HT1080 (cell line): ENCODE data around the gene TLE5. TPM values are rescaled to one million over a fixed set of nuclear protein-coding genes. Genes with fewer than 3 reads are reported as not detected.
"Not testable (repeated sequence)": the region's sequence is repeated elsewhere in the genome, so short reads cannot be mapped to it uniquely, and the experiment has no call there.

Experiments
- DNase-seq: peaks from one replicate; pipeline ENCODE4 v3.0.0-alpha.2; 2015; ENCODE audit warnings: low read depth
- total RNA-seq: library from RNA; depleted of rRNA; stranded (reverse); fragments of >200 nt; shearing (Covaris generic); gene quantifications from 2 replicates; pipeline ENCODE4 v1.2.3, GENCODE V29; 2014

TLE5 gene
- total RNA-seq, 1 experiment from 2014 or later, result 289 TPM

DNA sequence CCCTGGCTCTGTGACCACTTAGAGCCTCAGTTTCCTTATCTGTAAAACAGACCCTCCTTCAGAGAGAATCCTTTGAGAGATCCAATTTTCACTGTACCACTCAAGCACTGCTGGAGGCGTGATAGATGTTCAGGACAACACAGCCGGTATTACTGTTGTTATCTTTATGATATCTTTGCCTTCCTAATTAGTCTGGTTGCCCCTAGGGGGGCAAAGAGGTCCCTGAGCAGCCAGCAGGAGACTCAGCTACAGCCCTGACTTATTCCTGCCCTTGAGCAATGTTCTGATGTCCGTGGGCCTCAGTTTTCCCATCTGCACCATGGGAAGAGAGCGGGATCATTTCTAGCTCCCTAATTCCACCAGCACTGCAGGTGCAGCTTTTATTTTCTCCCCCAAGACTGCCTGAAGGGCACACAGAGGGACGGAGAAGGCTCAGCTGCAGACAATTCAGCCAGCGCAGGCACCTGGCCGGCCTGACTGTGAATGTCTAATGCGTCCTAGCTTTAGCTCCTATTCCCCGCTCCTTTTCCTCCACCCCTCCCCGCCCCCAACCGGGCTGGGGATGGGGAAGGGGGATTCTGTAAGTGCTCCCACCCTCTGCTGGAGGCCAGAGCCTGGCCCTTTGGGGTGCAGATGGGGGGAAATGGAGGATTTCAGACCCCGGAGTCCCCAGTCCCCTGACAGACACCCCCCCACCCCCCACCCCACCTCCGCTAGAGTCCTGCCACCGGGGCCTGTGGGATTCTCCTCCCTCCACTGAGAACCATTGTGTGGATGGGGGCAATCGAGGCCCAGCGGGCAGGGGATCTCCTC, 16.2 kb downstream of the TLE5 start:
- DNase-seq, result no peak

DNA sequence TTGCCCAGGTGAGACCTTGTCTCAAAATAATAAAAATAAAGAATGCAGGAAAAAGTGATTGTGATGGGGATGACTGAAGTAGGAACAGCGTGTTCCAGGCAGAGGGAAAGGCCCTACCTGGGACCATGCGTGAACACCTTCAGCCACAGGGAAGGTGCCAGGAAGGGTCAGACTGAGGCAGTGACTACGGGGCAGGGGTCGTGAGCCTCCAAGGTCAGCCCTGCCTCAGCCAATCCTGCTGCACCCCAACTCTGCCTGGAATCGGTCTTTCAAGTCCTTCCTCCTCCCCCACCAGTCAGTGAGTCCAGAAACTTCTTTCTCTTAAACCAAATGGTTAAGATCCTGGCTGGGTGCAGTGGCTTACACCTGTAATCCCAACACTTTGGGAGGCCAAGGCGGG, 17.1 kb downstream of the TLE5 start:
- no peak for DNase-seq

DNA sequence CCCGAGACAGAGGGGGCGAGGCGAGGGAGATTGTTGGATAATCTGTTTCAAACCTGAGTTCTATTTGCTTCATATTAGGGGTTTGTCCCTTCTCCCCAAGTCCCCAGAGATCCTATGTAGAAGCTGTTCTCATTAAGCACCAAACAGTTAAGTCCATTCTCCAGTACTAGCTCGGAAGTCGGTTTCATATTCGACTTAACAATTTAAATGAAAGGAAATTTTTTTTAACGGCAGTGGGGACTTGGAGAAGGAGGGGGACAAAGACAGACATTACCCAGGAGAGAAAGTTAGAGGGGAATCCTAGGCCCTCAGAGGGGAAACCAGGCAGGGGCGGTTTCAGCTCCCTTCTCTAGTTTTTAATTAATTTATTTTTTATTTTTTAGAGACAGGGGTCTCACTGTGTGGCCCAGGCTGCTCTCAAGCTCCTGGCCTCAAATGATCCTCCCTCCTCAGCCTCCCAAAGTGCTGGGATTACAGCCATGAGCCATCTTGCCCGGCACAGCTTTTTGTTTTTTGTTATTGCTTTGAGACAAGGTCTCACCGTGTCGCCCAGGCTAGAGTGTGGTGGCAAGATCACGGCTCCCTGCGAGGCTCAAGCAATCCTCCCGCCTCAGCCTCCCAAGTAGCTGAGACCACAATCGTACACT, 19.6 kb downstream of the TLE5 start:
- no peak for DNase-seq

DNA sequence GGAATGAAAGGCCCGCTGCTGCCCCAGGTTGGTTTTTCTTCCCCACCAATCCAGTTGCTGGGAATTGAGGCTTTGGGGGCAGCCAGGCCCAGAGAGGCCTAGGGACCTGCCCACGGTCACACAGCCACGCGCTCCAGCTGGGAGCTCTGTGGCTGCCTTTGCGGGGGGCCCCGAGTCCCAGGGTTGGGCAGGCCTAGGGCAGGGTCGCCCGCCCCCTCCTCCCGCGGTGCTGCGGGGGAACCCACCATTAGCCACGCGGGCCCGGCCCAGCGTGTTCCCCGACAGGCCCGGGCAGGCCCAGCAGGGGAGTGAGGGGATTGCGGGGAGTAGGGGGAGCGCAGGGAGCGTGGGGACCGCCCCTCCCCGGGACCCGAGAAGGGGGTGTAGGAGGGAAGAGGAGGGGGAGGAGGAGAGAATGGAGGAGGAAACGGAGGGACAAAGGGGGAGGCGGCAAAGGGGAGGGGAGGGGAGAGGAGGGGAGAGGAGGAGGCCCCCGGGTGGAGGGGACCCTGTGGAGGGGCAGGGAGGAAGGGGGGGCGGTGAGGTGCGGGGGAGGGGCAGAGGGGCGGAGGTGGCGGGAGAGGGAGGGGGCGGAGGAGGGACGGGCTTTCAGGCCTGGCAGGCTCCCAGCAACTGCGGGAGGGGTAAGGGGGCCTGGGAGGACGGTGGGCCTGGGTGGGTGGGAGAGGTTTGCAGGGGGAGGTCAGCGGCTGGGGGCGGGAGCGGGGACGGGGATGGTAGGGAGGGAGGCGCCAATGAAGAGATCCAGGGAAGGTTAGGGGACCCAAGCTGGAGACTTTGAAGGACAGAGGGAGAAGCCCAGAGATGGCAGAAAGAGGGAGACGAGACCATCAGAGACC, 20.3 kb downstream of the TLE5 start:
- no peak for DNase-seq

DNA sequence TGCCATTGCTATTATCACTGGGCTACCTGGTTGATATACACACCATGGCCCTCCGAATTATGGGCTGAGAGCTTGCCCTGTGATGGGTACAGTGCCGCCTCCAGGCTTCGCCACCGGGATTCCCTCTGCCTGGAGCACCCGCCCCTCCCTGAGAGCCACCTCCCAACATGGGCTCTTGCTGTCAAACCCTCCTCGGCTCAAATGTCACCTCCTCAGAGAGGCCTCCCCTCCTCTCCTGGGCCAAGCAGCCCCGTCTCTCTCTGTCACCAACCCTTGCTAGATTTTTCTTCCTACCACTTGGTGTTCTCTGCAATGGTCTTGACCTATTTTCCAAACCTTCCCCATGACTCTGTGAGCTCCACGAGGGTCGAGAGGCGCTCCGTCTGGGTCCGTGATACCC, 21.0 kb downstream of the TLE5 start:
- DNase-seq, result no peak

DNA sequence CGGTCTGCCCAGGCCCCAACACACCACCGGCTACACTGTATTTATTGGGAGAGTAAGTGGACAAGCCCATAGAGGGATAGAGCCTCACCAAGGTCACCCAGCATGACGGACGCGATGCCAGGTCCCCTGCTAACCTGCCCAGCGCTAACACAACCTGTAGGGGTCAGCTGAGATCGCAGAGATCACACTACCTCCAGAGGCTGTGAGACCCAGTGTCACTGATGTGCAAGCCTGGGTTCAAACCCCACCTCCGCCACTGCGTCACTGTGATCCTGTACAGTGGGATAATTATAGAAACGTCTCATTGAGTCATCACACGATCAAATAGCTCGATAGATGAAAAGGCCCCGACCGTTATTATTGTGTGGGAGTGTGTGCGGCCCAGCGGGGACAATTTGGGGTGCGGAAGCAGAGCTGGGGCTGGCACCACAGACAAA, 22.6 kb downstream of the TLE5 start:
- no peak for DNase-seq

DNA sequence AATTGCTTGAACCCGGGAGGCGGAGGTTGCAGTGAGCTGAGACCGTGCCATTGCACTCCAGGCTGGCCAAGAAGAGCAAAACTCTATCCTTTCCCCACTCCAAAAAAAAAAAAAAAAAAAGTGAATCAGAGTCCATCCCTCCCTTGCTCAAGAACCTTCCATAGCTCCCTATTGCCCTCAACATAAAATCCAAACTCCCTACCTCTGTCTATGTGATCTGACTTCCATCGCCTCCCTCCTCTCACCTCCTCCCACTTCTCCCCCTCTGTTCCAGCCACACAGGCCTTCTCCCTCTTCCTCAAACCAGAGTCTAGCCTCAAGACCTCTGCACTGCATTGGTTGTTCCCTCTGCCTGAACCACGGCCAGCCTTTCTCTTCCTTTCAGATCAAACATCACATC, 23.2 kb downstream of the TLE5 start:
- DNase-seq, result no peak

DNA sequence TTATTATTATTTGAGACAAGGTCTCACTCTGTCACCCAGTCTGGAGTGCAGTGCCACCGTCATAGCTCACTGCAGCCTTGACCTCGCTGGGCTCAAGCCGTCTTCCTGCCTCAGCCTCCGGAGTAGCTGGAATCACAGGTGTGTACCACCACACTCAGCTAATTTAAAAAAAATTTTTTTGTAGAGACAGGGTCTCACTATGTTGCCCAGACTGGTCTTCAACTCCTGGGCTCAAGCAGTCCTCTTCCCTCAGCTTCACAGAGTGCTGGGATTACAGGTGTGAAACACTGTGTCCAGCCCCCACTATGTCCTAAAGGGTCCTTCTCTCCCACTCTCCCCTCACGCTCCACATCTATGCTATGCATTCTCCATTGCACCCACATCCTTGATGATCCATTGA, 24.1 kb downstream of the TLE5 start:
- DNase-seq, result no peak

DNA sequence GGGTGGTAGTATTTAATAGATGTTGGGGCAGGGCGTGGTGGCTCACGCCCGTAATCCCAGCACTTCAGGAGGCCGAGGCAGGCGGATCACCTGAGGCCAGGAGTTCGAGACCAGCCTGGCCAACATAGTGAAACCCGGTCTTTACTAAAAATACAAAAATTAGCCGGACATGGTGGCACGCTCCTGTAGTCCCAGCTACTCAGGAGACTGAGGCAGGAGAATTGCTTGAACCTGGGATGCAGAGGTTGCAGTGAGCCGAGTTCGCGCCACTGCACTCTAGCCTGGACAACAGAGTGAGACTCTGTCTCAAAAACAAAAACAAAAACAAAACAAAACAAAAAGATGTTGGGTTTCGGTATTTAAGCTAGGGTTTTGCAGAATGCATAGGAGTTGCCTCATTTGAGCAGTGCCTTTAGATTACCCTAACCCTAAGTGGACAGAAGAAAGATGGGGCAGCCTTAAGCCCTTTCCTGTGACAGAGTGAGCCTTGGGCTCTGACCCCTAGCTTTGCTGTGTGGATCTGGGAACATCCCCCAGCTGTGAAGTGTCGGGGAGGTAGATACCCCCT, 25.2 kb downstream of the TLE5 start:
- DNase-seq, result not testable (repeated sequence)

DNA sequence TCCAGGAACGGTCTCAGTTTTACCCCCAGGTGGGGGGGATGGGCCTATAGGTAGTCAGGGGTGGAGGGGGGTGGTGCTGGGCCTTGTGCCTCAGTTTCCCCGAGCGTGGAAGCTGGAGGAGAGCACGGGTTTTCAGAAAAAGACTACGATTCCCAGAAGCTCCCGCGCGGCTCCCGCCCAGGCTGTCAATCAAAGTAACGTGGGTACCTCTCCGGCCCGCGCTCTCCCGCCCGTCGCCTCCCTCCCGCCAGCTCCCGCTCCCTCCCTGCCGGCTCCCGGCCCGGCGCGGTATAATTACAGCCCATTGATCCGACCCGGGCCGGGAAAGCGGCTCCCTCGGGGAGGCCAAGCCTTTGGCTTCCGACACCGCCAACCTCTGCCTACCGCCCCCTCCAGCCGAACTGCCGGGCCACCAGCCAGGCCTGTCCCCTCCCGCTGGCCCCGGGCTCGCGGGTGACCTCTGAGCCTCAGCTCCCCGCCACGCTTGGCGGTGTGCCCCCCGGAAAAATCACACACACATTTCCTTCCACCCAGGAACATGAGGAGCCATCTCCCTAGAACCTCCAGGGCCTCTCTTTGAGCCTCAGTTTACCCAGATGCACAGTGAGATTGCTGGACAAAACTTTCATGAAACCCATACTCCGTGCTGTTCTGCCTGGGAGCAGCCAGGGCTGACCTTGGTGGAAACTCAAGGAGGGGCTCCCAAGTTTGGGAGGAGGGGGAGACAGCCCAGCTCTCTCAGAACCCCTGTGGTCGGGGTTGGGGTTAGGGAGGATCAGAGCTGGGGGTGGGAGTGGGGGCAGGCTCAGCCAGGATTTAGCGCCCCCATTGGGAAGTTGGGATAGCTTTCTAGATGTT, 25.9 kb downstream of the TLE5 start:
- peak; percentile 83 for DNase-seq

DNA sequence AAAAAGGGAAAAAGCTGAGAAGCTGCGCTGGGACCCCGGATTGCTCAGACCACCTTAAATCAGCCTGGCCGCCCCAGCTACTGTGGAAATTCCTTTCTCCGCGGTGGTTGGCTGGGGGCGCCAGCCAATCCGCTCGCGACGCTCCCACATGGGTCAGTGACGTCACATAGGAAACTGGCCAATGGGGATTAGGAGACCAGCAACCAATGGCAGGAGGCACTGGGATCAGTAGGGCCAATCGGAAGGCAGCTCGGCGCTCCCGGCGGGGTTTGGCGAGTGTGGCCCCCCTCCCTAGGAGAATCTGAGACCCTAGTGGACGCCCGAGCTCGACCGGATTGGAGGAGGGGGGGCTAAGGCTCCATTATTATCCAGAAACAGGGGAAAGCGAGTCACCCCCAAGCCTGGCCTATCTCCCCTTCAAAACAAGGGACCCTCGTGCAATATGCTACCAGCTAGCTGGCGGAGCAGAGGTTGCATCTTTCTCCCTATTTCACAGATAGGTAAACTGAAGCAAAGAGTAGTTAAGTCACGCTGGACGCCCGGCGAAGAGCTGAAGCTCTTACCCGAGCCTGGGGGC, 26.7 kb downstream of the TLE5 start:
- peak; percentile 98 for DNase-seq

DNA sequence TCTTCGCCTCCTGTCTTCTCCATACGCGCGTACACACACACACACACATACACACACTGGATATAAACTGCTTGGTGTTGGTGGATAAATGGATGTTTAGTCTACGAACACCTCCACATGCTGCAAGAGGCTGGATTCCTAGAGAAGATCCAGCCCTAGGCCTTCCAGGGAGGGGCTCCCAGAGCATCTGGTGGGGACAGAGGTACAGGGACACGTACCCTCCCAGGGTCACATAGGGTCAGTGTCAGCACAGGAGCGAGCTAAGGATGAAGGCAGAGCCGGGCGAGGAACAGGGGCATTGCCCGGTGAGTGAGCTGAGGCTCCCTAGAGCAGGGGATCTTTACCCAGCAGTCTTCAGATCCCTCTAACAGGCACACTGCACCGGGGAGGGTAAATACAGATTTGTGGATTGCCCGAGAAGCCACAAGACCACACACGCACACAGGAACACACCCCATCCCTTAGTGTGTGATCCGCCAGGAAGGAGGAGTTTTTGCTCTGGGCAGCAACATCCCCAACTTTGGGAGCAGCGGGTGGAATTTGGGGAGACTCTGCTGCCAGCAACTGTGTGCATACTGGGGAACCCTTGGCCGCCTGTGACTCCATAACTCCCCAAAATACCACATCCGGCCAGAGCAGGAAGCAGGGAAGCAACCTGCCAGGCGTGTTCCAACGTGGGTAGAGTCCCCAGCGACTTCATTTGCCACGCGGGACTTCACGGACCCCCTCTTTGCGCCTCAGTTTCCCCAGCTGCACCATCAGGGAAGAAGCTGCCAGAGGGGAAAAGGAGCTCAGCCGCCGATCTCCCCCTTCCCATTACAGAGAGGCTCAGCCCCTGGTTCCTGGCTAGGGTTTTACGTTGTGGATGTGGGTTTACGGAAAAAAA, 27.4 kb downstream of the TLE5 start:
- DNase-seq, result peak; percentile 24

DNA sequence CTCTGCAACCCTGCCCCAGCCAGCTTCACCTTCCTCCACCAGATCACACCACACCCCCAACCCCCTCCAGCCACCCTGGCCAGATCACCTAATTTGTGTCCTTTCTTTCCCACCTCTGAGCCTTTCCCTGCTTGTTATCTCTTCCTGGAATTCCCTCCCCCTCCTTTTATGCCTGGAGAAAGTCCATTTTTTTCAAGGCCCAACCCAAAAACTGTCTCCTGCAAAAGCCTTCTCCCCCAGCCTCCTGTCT, 28.0 kb downstream of the TLE5 start:
- no peak for DNase-seq

DNA sequence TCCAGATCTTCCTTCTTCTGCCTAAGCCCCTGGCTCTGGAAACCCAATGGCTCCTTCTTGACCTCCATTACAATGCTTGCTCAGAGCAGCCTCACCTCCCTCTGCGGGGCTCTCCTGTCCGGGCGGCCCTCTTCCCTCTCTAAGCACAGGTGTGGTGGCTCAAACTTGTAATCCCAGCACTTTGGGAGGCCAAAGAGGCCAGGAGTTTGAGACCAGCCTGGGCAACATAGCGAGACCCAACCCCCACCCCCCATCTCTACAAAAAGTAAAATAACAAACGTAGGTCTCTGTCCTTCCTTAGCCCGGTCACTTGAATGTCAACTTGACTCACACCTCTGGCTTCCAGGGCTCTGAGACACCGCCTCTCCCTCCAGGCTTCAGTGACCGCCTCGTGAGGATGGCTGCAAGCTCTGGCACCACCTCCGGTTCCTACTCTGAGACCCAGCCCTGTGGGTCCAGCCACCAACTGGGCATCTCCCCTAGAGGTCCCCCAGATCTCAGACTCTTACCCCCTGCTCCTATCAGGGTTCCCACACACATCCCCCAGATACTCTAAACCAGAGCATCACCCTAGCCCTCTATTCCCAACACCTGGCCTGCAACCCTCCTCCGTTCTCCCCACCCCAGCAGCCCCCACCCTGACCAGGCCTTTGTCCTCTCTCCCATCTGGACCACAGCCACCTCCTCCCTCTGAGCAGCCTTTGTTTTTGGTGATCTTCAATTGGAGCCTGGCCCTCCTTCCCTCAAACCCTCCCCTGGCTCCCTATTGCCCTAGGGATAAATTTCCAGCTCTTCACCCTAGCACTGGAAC, 28.5 kb downstream of the TLE5 start:
- DNase-seq, result no peak

DNA sequence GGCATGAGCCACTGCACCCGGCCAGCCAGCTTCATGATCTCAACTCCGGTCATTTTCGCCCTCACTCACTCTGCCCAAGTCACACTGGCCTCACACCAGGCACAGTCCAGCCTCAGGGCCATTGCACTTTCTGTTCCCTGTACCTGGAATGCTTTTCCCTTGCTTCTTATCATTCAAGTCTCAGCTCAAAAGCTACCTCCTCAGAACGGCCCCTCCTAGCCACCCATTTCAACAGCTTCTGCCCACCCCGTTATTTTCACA, 30.8 kb downstream of the TLE5 start:
- no peak for DNase-seq

DNA sequence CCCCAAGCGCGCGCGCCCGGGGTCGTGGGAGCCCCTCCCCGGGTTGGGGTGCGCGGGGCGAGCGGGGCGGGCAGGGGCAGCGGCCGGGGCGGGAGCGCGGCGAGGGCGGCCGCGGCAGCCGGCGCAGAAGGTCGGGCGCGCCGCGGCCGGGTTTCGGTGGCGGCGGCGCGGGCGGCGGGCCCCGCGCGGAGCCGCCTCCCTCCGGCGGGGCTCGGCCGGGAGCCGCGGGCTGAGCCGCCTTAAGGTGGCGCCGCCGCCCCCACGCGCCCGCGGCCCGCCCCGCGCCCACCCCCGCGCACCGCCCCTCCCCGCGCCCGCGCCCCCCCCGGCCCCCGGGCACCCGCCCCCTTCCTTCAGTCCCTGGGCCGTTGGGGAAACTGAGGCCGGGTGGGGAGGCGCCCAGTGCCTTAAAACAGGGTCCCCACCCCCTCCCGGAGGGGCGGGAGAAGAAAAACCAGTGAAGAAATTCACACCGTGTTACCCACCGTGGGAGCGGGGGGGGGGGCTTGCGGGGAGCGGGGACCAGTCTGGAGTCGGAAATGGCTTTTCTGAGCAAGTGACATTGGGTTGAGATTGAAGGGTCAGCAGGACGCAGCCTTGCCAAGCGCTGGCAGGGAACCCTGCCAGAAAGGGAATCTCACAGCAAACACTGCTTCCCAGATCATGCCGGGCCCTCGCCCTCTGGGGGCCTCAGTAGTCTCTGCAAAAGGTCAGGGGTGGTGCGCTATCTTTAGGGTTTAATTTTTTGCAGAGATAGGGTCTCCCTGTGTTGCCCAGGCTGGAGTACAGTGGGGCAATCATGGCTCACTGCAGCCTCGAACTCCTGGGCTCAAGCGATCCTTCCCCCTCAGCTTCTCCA, 33.0 kb downstream of the TLE5 start, which contains the start of gene TLE2:
Gene TLE2, minus strand, starts transcription at position 216 of the 859 bp plus-strand sequence. CDS start 376 bp downstream, outside the sequence.
- no peak for DNase-seq

DNA sequence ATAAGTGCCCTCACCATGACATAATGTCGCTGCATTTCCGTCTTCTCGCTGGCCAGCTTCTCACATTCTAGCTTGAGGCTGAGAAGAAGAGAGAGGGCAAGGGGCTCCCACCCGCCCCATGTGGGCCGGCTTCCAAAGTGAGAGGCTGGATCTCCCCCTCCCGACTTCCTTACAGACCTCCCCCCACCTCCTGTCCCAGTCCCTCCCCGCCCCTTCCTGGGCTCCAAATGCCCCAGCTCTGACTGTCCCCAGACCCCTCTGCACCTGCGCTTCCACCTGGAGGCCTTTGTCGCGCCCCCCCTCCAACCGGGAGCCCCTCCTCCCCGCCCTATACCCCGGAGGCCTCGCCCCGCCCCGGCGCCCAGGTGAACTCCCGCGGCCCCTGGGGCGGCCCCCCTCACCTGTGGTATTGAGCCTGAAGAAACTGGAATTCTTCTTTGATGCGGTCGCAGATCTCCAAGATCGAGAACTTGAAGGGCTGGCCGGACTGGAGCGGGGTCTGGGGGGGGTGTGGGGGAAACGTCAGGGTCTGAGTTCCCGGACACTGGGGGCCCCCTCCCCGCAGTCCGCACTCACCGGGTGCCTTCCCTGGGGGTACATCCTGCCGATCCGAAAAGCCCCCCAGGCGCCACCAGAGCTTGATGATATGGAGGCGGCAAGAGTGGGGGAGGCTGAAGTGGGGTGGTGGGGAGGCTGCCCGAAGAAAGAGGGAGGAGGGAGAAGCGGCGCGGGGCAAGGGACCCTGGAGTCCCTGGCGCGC, 33.8 kb downstream of the TLE5 start:
- no peak for DNase-seq
